A549 (cell line): ENCODE measurements around the gene CORO2A. TPM values are rescaled to one million over a fixed set of nuclear protein-coding genes. Genes with fewer than 3 reads are reported as not detected.

Experiments used
- ATOH8 ChIP-seq: fragments of 250-450 bp; sonication (Bioruptor Pico); IDR thresholded peaks from 2 replicates; pipeline ENCODE4 v1.5.0; 2020; ENCODE audit warnings: low read depth, mild to moderate bottlenecking, moderate library complexity
- BCL3 ChIP-seq: fragments of >200 bp; sonication (Bioruptor Twin); formaldehyde crosslinking; IDR thresholded peaks from 3 replicates; pipeline ENCODE4 v1.6.1; 2016
- CBX2 ChIP-seq: fragments of 200-600 bp; sonication (generic); IDR thresholded peaks from 2 replicates; pipeline ENCODE4 v1.6.1; 2016; ENCODE audit warnings: low read depth, mild to moderate bottlenecking, borderline replicate concordance
- CHD2 ChIP-seq: fragments of 150-350 bp; IDR thresholded peaks from 2 replicates; pipeline ENCODE4 v1.6.1; 2014; ENCODE audit warnings: low read length; ENCODE audit not compliant: partially characterized antibody
- CHD4 ChIP-seq: fragments of 200-600 bp; sonication (generic); IDR thresholded peaks from 2 replicates; pipeline ENCODE4 v1.6.1; 2016; ENCODE audit warnings: antibody characterized with exemption, mild to moderate bottlenecking, borderline replicate concordance
- E2F6 ChIP-seq: IDR thresholded peaks from 2 replicates; pipeline ENCODE4 v1.6.1; 2012; ENCODE audit warnings: low read depth, borderline replicate concordance
- EHF ChIP-seq: fragments of 250-450 bp; sonication (Bioruptor Pico); IDR thresholded peaks from 2 replicates; pipeline ENCODE4 v1.5.0; 2020; ENCODE audit warnings: mild to moderate bottlenecking
- ELK1 ChIP-seq: fragments of 150-350 bp; IDR thresholded peaks from 2 replicates; pipeline ENCODE4 v1.6.1; 2014; ENCODE audit warnings: low read depth, mild to moderate bottlenecking, low read length
- ESRRA ChIP-seq: fragments of 150-350 bp; IDR thresholded peaks from 2 replicates; pipeline ENCODE4 v1.6.1; 2014; ENCODE audit warnings: mild to moderate bottlenecking, low read length, borderline replicate concordance
- FOXS1 ChIP-seq: fragments of 250-450 bp; sonication (Bioruptor Pico); IDR thresholded peaks from 2 replicates; pipeline ENCODE4 v1.5.0; 2020; ENCODE audit warnings: mild to moderate bottlenecking, moderate library complexity
- HDAC2 ChIP-seq: fragments of 200-600 bp; sonication (generic); IDR thresholded peaks from 2 replicates; pipeline ENCODE4 v1.6.1; 2016
- HES2 ChIP-seq: fragments of >200 bp; sonication (Bioruptor Twin); formaldehyde crosslinking; IDR thresholded peaks from 2 replicates; pipeline ENCODE4 v1.6.1; 2016
- HMGXB4 ChIP-seq: fragments of 250-450 bp; sonication (Bioruptor Pico); IDR thresholded peaks from 2 replicates; pipeline ENCODE4 v1.5.0; 2021; ENCODE audit warnings: mild to moderate bottlenecking, moderate library complexity, borderline replicate concordance
- JUN ChIP-seq, 2 experiments: fragments of >200 bp; sonication (Bioruptor Twin); formaldehyde crosslinking; IDR thresholded peaks; 2 replicates in 1 of 2; 3 replicates in 1 of 2; pipeline ENCODE4 v1.6.1; 2016 to 2017
- JUNB ChIP-seq: fragments of >200 bp; sonication (Bioruptor Twin); formaldehyde crosslinking; IDR thresholded peaks from 2 replicates; pipeline ENCODE4 v1.6.1; 2016
- KDM5A ChIP-seq: fragments of 200-600 bp; sonication (generic); IDR thresholded peaks from 2 replicates; pipeline ENCODE4 v1.6.1; 2016; ENCODE audit warnings: antibody characterized with exemption, mild to moderate bottlenecking
- MAFK ChIP-seq: fragments of 450-650 bp; IDR thresholded peaks from 2 replicates; pipeline ENCODE4 v1.6.1; 2014; ENCODE audit not compliant: partially characterized antibody
- MAX ChIP-seq: IDR thresholded peaks from 2 replicates; pipeline ENCODE4 v1.6.1; 2012
- MYC ChIP-seq: IDR thresholded peaks from 2 replicates; pipeline ENCODE4 v1.6.1; 2012; ENCODE audit warnings: mild to moderate bottlenecking, inconsistent platforms, low read length, improper control_type of control experiment, borderline replicate concordance
- NR3C1 ChIP-seq: fragments of >200 bp; sonication (Bioruptor Twin); formaldehyde crosslinking; IDR thresholded peaks from 3 replicates; pipeline ENCODE4 v1.6.1; 2017
- POLR2A ChIP-seq: IDR thresholded peaks from 2 replicates; pipeline ENCODE4 v1.6.1; 2012; ENCODE audit warnings: mild to moderate bottlenecking, low read length
- RAD21 ChIP-seq, 2 experiments: fragments of >200 bp in 1 of 2; sonication (Bioruptor Twin) in 1 of 2; formaldehyde crosslinking in 1 of 2; IDR thresholded peaks in 1 of 2; conservative IDR thresholded peaks in 1 of 2; 2 replicates in 1 of 2; 3 replicates in 1 of 2; pipeline ENCODE4 v1.6.1; 2012 to 2018; ENCODE audit warnings: inconsistent platforms in 1 of 2
- RNF2 ChIP-seq: fragments of 200-600 bp; sonication (generic); IDR thresholded peaks from 2 replicates; pipeline ENCODE4 v1.6.1; 2016; ENCODE audit warnings: low read depth, mild to moderate bottlenecking, antibody characterized with exemption, moderate library complexity, borderline replicate concordance
- SMC3 ChIP-seq: fragments of >200 bp; sonication (Bioruptor Twin); formaldehyde crosslinking; IDR thresholded peaks from 3 replicates; pipeline ENCODE4 v1.6.1; 2018; ENCODE audit warnings: inconsistent platforms
- TFCP2L1 ChIP-seq: fragments of 250-450 bp; sonication (Bioruptor Pico); IDR thresholded peaks from 2 replicates; pipeline ENCODE4 v1.5.0; 2021; ENCODE audit warnings: mild to moderate bottlenecking
- ZFP36 ChIP-seq: fragments of 450-650 bp; IDR thresholded peaks from 2 replicates; pipeline ENCODE4 v1.6.1; 2014; ENCODE audit warnings: borderline replicate concordance; ENCODE audit not compliant: partially characterized antibody
- polyA plus RNA-seq, 4 experiments: library from polyadenylated mRNA; depleted of rRNA in 3 of 4; stranded (reverse); fragments of >200 nt; fragmentation: RNase III in 1 of 4; extraction: RNeasy Plus Mini Kit Qiagen cat#74134 plus additional on column Dnase treatment in 1 of 4; gene quantifications; 2 replicates in 3 of 4; 3 replicates in 1 of 4; pipeline ENCODE4 v1.2.3, GENCODE V29; 2011 to 2017

Gene CORO2A
- polyA plus RNA-seq, 2 of the 4 experiments (the other 2 are of a cell fraction): 0.49 to 2.0 TPM

- TF ChIP-seq MAFK (no peak), ZFP36 (no peak), HDAC2 (no peak), CHD4 (no peak), ESRRA (no peak), MAX (peak; percentile 40; the same call in 1 of the 2 replicates), CBX2 (no peak), E2F6 (no peak), JUN (IDR thresholded peaks at IDR 0.05) (no peak), ATOH8 (no peak), JUNB (no peak), RAD21 (conservative IDR thresholded peaks at IDR 0.05 in 1 of 2, IDR thresholded peaks at IDR 0.05 in 1 of 2) (peak in 1 of 2 experiments; percentile 7; a peak in 1 of 5 replicates), HES2 (no peak), SMC3 (no peak), TFCP2L1 (no peak), MYC (no peak), POLR2A (no peak), KDM5A (no peak), FOXS1 (CRISPR knock-in tag) (no peak), ELK1 (no peak), BCL3 (no peak), EHF (CRISPR knock-in tag) (no peak), HMGXB4 (CRISPR knock-in tag) (no peak), NR3C1 (no peak), RNF2 (no peak), CHD2 (no peak)
Observed at GRCh38 chr9:98222885-98223691, 30.7 kb upstream of the CORO2A start (continued).
